GM12878 (cell line): ENCODE results near the gene PTPRD. TPM values are rescaled to one million over a fixed set of nuclear protein-coding genes. Genes with fewer than 3 reads are reported as not detected.

ENCODE experiments used
- ATAC-seq: fragments of 200-7000 bp; cut with Tn5 transposase; 3 replicates; pipeline ENCODE4 v1.9.1; 2020; ENCODE audit warnings: mild to moderate bottlenecking, moderate library complexity
- BruUV-seq: library from RNA; stranded (reverse); fragments of 400-500 nt; replicated peaks from 2 replicates; lab custom pipeline; 2021; lab: Mats Ljungman, UMichigan
- CTCF ChIA-PET: fragments of 300-600 bp; sonication (Branson Sonifier 250); formaldehyde crosslinking; extraction: SDS; loops from one replicate; lab custom pipeline; 2021; ENCODE audit warnings: inconsistent platforms; lab: Yijun Ruan, JAX
- POLR2A ChIA-PET: fragments of 350-600 bp; formaldehyde crosslinking; extraction: SDS; loops from one replicate; lab custom pipeline; 2021; ENCODE audit warnings: inconsistent platforms; lab: Charles Lee
- RAD21 ChIA-PET: fragments of 300-600 bp; sonication (Branson Sonifier 250); formaldehyde crosslinking; loops from one replicate; lab custom pipeline; 2023; ENCODE audit warnings: antibody characterized with exemption; ENCODE audit not compliant: unreplicated experiment; lab: Charles Lee
- SMC1A ChIA-PET: fragments of 300-600 bp; sonication (Branson Sonifier 250); formaldehyde crosslinking; loops from one replicate; lab custom pipeline; 2023; ENCODE audit not compliant: unreplicated experiment, uncharacterized antibody; lab: Charles Lee
- DNase-seq: peaks from one replicate; pipeline ENCODE4 v3.0.0-alpha.2; 2011; ENCODE audit warnings: low read depth, low spot score
- FAIRE-seq: peaks from 3 replicates; lab custom pipeline; 2011; peaks lifted over from hg19 to GRCh38; lab: Jason Lieb, UNC
- H2AFZ ChIP-seq: 2 replicates; pipeline ENCODE4 v1.6.0; 2011; ENCODE audit warnings: low read depth, low read length, control low read depth; ENCODE audit not compliant: control insufficient read depth
- H3K27ac ChIP-seq: 2 replicates; pipeline ENCODE4 v1.5.1; 2011; ENCODE audit warnings: control low read depth; ENCODE audit not compliant: control insufficient read depth, insufficient read depth
- H3K27me3 ChIP-seq, 2 experiments: replicated peaks in 1 of 2; 2 replicates each; pipeline versions ENCODE4 v1.6.0 to v1.6.1; 2011; ENCODE audit warnings: low read length in 1 of 2; ENCODE audit not compliant: control insufficient read depth in 2 of 2, insufficient read depth in 2 of 2
- H3K36me3 ChIP-seq, 2 experiments: 2 replicates each; pipeline ENCODE4 v1.5.1; 2011; ENCODE audit warnings: low read length in 1 of 2; ENCODE audit not compliant: control insufficient read depth in 2 of 2, insufficient read depth in 2 of 2
- H3K4me1 ChIP-seq: 2 replicates; pipeline ENCODE4 v1.6.1; 2011; ENCODE audit warnings: mild to moderate bottlenecking, low read length, moderate library complexity, mixed read lengths; ENCODE audit not compliant: control insufficient read depth, insufficient read depth
- H3K4me2 ChIP-seq: 2 replicates; pipeline ENCODE4 v1.6.0; 2011; ENCODE audit warnings: control low read depth; ENCODE audit not compliant: control insufficient read depth, insufficient read depth
- H3K4me3 ChIP-seq: fragments of 200-600 bp; sonication (generic); 2 replicates; pipeline ENCODE4 v1.5.1; 2016
- H3K79me2 ChIP-seq: 2 replicates; pipeline ENCODE4 v1.6.0; 2011; ENCODE audit warnings: low read length; ENCODE audit not compliant: control insufficient read depth, insufficient read depth
- H3K9ac ChIP-seq: 2 replicates; pipeline ENCODE4 v1.8.0; 2011; ENCODE audit warnings: low read length, control low read depth, mixed read lengths; ENCODE audit not compliant: control insufficient read depth, insufficient read depth
- H3K9me3 ChIP-seq: replicated peaks from 3 replicates; pipeline ENCODE4 v1.5.1; 2011; ENCODE audit warnings: mild to moderate bottlenecking, low read length; ENCODE audit not compliant: control insufficient read depth, insufficient read depth
- H4K20me1 ChIP-seq: 2 replicates; pipeline ENCODE4 v1.6.0; 2011; ENCODE audit not compliant: control insufficient read depth, insufficient read depth
- GABPA ChIP-seq: IDR thresholded peaks from 2 replicates; pipeline ENCODE4 v1.6.1; 2014; ENCODE audit warnings: antibody characterized with exemption, low read depth, mild to moderate bottlenecking, inconsistent platforms
- GATAD2B ChIP-seq: fragments of 450-650 bp; conservative IDR thresholded peaks from 2 replicates; pipeline ENCODE4 v1.6.1; 2017; ENCODE audit warnings: low read depth, mild to moderate bottlenecking, moderate library complexity
- IKZF1 ChIP-seq: fragments of 450-650 bp; conservative IDR thresholded peaks from 2 replicates; pipeline ENCODE4 v1.6.1; 2017; ENCODE audit warnings: antibody characterized with exemption, mild to moderate bottlenecking
- IRF4 ChIP-seq: IDR thresholded peaks from 2 replicates; pipeline ENCODE4 v1.6.1; 2011; ENCODE audit warnings: low read depth, low read length
- LARP7 ChIP-seq: fragments of 450-650 bp; IDR thresholded peaks from 2 replicates; pipeline ENCODE4 v1.6.1; 2017; ENCODE audit warnings: mild to moderate bottlenecking
- MEF2B ChIP-seq: fragments of 450-650 bp; IDR thresholded peaks from 2 replicates; pipeline ENCODE4 v1.6.1; 2018; ENCODE audit warnings: mild to moderate bottlenecking, moderate library complexity; ENCODE audit not compliant: partially characterized antibody, poor library complexity, severe bottlenecking
- MYB ChIP-seq: fragments of 150-350 bp; IDR thresholded peaks from 2 replicates; pipeline ENCODE4 v1.6.1; 2014; ENCODE audit warnings: mild to moderate bottlenecking, low read depth, low read length, borderline replicate concordance
- POU2F2 ChIP-seq: IDR thresholded peaks from 3 replicates; pipeline ENCODE4 v1.6.1; 2011; ENCODE audit warnings: low read depth, mild to moderate bottlenecking, low read length, borderline replicate concordance
- RAD51 ChIP-seq: fragments of 450-650 bp; IDR thresholded peaks from 2 replicates; pipeline ENCODE4 v1.6.1; 2016; ENCODE audit warnings: moderate library complexity, mild to moderate bottlenecking, inconsistent platforms
- RB1 ChIP-seq: fragments of 450-650 bp; formaldehyde crosslinking; IDR thresholded peaks from 2 replicates; pipeline ENCODE4 v1.6.1; 2017; ENCODE audit warnings: mild to moderate bottlenecking, borderline replicate concordance
- RFX5 ChIP-seq: IDR thresholded peaks from 2 replicates; pipeline ENCODE4 v1.6.1; 2011; ENCODE audit warnings: low read depth, low read length, improper control_type of control experiment
- SMAD1 ChIP-seq: fragments of 450-650 bp; IDR thresholded peaks from 2 replicates; pipeline ENCODE4 v1.6.1; 2018; ENCODE audit warnings: mild to moderate bottlenecking, low read depth; ENCODE audit not compliant: partially characterized antibody
- TCF12 ChIP-seq: IDR thresholded peaks from 2 replicates; pipeline ENCODE4 v1.6.1; 2011; ENCODE audit warnings: low read depth, mild to moderate bottlenecking, low read length
- in situ Hi-C: fragments of 300-500 bp; cut with MboI; formaldehyde crosslinking; loops from 9 replicates; pipeline ENCODE4 v1.14.3; 2018; ENCODE audit warnings: mixed read lengths
- intact Hi-C: fragments of 100-400 bp; cut with micrococcal nuclease; formaldehyde crosslinking; loops from one replicate; pipeline ENCODE4 v1.14.2; 2022; ENCODE audit not compliant: unreplicated experiment
- polyA plus RNA-seq, 11 experiments: library from polyadenylated mRNA; depleted of rRNA in 4 of 11; unstranded in 6 of 11; stranded (reverse) in 5 of 11; fragments of >200 nt; fragmentation: Nextera tagmentation in 4 of 11; fragmentation: Illumina TruSeq in 1 of 11; extraction: Ambion mirVana in 4 of 11; extraction: Trizol in 1 of 11; gene quantifications; 1 replicate in 1 of 11; 2 replicates in 10 of 11; pipeline versions ENCODE4 v1.2.1 to v1.2.3, GENCODE V29; 2011 to 2016; ENCODE audit warnings: inconsistent platforms in 2 of 11, missing spikeins in 2 of 11, low read depth in 1 of 11
- total RNA-seq, 4 experiments: library from RNA; depleted of rRNA in 3 of 4; stranded (reverse); fragments of >200 nt in 3 of 4; fragmentation: Illumina TruSeq in 1 of 4; extraction: Trizol in 1 of 4; gene quantifications; 2 replicates each; pipeline versions ENCODE4 v1.2.1 to v1.2.3, GENCODE V29; 2013 to 2021
- TF ChIP-seq, protein P1 (sequence below): fragments of 450-650 bp; formaldehyde crosslinking; IDR thresholded peaks from 2 replicates; pipeline ENCODE4 v1.4.0; 2020; ENCODE audit warnings: mild to moderate bottlenecking, moderate library complexity
- TF ChIP-seq, protein P2 (sequence below): IDR thresholded peaks from 2 replicates; pipeline ENCODE4 v1.6.1; 2011; ENCODE audit warnings: borderline replicate concordance, low read depth, mild to moderate bottlenecking, moderate library complexity, low read length; ENCODE audit not compliant: insufficient read depth, poor library complexity, severe bottlenecking

PTPRD gene
- total and polyA plus RNA-seq, 10 of the 15 experiments (the other 5 are each of a cell fraction or from before 2014, with no cell fraction given) = under 0.01 to 0.05 (median 0.01) TPM; not detected in 7

DNA sequence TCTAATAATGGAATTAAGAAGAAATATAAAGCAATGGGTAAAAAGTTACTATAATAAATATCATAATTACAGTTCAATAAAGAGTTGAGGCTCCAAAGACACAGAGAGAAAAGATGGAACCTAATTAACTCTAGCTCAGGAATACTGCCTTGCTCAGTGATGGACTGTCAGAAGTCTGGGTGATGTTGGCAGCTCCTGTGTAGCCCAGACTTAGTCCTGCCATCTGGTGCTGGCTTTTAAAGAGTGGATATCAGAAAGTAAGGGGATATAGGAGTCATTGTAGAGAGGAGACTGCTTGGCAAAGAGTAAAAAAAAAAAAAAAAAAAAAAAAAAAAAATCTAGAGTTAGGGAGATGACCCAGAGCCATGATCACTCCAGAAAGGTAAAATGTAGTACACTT, 2261.4 kb downstream of the PTPRD start:
- Histone ChIP-seq H3K4me2 (no peak overlapping the region), H3K36me3 (no peaks in the 10 kb centered on the region), H3K27me3 (no peaks in the 10 kb centered on the region; a peak in 1 of 4 replicates), H3K9ac (no peak overlapping the region), H4K20me1 (no peaks in the 10 kb centered on the region), H3K4me1 (no peaks in the 10 kb centered on the region), H3K9me3 (no peaks in the 10 kb centered on the region), H3K27ac (no peak overlapping the region), H3K4me3 (no peak overlapping the region), H2AFZ (no peak overlapping the region), H3K79me2 (no peaks in the 10 kb centered on the region)
- ATAC-seq (no peak), FAIRE-seq (no peak), DNase-seq (no peak)
- ChIA-PET RAD21 (no interaction called here), CTCF (no interaction called here), SMC1A (interaction anchor here (0.6 kb wide), 1 partner anchor 1417 kb away, joined by 3 read pairs; no protein-coding TSS in a partner anchor), POLR2A (no interaction called here)
- intact Hi-C loops (no loop called here), in situ Hi-C loops (no loop called here)
- no peak for TF ChIP-seq IKZF1
- no peak for TF ChIP-seq RFX5
- TF ChIP-seq RAD51 = no peak
- TF ChIP-seq MYB = no peak
- no peak for TF ChIP-seq TCF12
- TF ChIP-seq POU2F2 = no peak
- no peak for TF ChIP-seq RB1
- no peak for TF ChIP-seq LARP7
- no peak for TF ChIP-seq GATAD2B
- TF ChIP-seq, protein P1, sequence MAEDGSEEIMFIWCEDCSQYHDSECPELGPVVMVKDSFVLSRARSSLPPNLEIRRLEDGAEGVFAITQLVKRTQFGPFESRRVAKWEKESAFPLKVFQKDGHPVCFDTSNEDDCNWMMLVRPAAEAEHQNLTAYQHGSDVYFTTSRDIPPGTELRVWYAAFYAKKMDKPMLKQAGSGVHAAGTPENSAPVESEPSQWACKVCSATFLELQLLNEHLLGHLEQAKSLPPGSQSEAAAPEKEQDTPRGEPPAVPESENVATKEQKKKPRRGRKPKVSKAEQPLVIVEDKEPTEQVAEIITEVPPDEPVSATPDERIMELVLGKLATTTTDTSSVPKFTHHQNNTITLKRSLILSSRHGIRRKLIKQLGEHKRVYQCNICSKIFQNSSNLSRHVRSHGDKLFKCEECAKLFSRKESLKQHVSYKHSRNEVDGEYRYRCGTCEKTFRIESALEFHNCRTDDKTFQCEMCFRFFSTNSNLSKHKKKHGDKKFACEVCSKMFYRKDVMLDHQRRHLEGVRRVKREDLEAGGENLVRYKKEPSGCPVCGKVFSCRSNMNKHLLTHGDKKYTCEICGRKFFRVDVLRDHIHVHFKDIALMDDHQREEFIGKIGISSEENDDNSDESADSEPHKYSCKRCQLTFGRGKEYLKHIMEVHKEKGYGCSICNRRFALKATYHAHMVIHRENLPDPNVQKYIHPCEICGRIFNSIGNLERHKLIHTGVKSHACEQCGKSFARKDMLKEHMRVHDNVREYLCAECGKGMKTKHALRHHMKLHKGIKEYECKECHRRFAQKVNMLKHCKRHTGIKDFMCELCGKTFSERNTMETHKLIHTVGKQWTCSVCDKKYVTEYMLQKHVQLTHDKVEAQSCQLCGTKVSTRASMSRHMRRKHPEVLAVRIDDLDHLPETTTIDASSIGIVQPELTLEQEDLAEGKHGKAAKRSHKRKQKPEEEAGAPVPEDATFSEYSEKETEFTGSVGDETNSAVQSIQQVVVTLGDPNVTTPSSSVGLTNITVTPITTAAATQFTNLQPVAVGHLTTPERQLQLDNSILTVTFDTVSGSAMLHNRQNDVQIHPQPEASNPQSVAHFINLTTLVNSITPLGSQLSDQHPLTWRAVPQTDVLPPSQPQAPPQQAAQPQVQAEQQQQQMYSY (CRISPR knock-in tag) = no peak
- TF ChIP-seq SMAD1 = no peak
- no peak for TF ChIP-seq MEF2B
- TF ChIP-seq GABPA = no peak
- no peak for TF ChIP-seq IRF4
- TF ChIP-seq, protein P2, sequence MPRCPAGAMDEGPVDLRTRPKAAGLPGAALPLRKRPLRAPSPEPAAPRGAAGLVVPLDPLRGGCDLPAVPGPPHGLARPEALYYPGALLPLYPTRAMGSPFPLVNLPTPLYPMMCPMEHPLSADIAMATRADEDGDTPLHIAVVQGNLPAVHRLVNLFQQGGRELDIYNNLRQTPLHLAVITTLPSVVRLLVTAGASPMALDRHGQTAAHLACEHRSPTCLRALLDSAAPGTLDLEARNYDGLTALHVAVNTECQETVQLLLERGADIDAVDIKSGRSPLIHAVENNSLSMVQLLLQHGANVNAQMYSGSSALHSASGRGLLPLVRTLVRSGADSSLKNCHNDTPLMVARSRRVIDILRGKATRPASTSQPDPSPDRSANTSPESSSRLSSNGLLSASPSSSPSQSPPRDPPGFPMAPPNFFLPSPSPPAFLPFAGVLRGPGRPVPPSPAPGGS = no peak
- no TSS peak for BruUV-seq
